HCT116 (cell line): ENCODE data around the gene ATP8A2. TPM values are rescaled to one million over a fixed set of nuclear protein-coding genes. Genes with fewer than 3 reads are reported as not detected.

Source experiments
- ATAC-seq: fragments of 200-7000 bp; cut with Tn5 transposase; 2 replicates; pipeline ENCODE4 v1.9.1; 2020; ENCODE audit warnings: mild to moderate bottlenecking, moderate library complexity
- BruUV-seq: library from RNA; stranded (reverse); fragments of 400-500 nt; replicated peaks from 2 replicates; lab custom pipeline; 2021; lab: Mats Ljungman, UMichigan
- CTCF ChIA-PET: fragments of 300-600 bp; sonication (Branson Sonifier 250); formaldehyde crosslinking; loops from one replicate; lab custom pipeline; 2021; ENCODE audit warnings: antibody characterized with exemption; lab: Charles Lee
- POLR2A ChIA-PET: fragments of 300-600, 350-600 bp; sonication (Branson Sonifier 250); formaldehyde crosslinking; loops from one replicate; lab custom pipeline; 2021; ENCODE audit warnings: antibody characterized with exemption; lab: Charles Lee
- RAD21 ChIA-PET, 2 experiments: fragments of 300-600 bp; sonication (Branson Sonifier 250); formaldehyde crosslinking; loops; one replicate each; lab custom pipeline; 2023; ENCODE audit warnings: low total read pairs in 2 of 2; ENCODE audit not compliant: uncharacterized antibody in 2 of 2, unreplicated experiment in 2 of 2, low non-redundant PET in 1 of 2; lab: Charles Lee
- DNase-seq: peaks from one replicate; pipeline ENCODE4 v3.0.0-alpha.2; 2010; ENCODE audit warnings: low read depth, low spot score
- H2AFZ ChIP-seq: fragments of 200-600 bp; shearing (Covaris generic), sonication (generic); 2 replicates; pipeline ENCODE4 v1.6.1; 2017; ENCODE audit warnings: low read depth, mixed run types, mixed read lengths, antibody characterized with exemption, low read length; ENCODE audit not compliant: poor library complexity, severe bottlenecking
- H3K27ac ChIP-seq: 2 replicates; pipeline ENCODE4 v1.5.1; 2012; ENCODE audit warnings: low read depth, low read length
- H3K27me3 ChIP-seq: fragments of 200-600 bp; sonication (generic); 2 replicates; pipeline ENCODE4 v1.6.1; 2016; ENCODE audit warnings: mixed run types, low read length, mixed read lengths; ENCODE audit not compliant: insufficient read depth
- H3K36me3 ChIP-seq, 2 experiments: fragments of 200-500 bp in 1 of 2; fragments of 200-600 bp in 1 of 2; sonication (Bioruptor generic) in 1 of 2; sonication (generic) in 1 of 2; 2 replicates each; pipeline versions ENCODE4 v1.5.1 to v1.6.1; 2014 to 2016; ENCODE audit warnings: low read length in 2 of 2, inconsistent platforms in 1 of 2, mixed read lengths in 1 of 2, mixed run types in 1 of 2; ENCODE audit not compliant: insufficient read depth in 2 of 2, control insufficient read depth in 1 of 2
- H3K4me1 ChIP-seq, 2 experiments: fragments of 200-600 bp in 1 of 2; sonication (generic) in 1 of 2; 2 replicates each; pipeline versions ENCODE4 v1.5.1 to v1.6.1; 2012 to 2017; ENCODE audit warnings: low read length in 2 of 2, inconsistent platforms in 1 of 2, mild to moderate bottlenecking in 1 of 2, mixed read lengths in 1 of 2, mixed run types in 1 of 2, moderate library complexity in 1 of 2; ENCODE audit not compliant: insufficient read depth in 2 of 2, control insufficient read depth in 1 of 2
- H3K4me2 ChIP-seq: fragments of 200-600 bp; sonication (generic); 2 replicates; pipeline ENCODE4 v1.6.1; 2017; ENCODE audit warnings: mixed run types, low read length, mixed read lengths
- H3K4me3 ChIP-seq, 2 experiments: fragments of 200-600 bp in 1 of 2; sonication (generic) in 1 of 2; replicated peaks in 1 of 2; 2 replicates each; pipeline ENCODE4 v1.5.1; 2011 to 2016; ENCODE audit warnings: low read length in 2 of 2, control low read depth in 1 of 2, low read depth in 1 of 2, mild to moderate bottlenecking in 1 of 2, mixed read lengths in 1 of 2, mixed run types in 1 of 2
- H3K79me2 ChIP-seq: fragments of 200-600 bp; sonication (generic); 2 replicates; pipeline ENCODE4 v1.6.1; 2017; ENCODE audit warnings: mild to moderate bottlenecking, mixed run types, low read length, moderate library complexity, mixed read lengths; ENCODE audit not compliant: insufficient read depth
- H3K9ac ChIP-seq: fragments of 200-600 bp; sonication (generic); 2 replicates; pipeline ENCODE4 v1.6.1; 2016; ENCODE audit warnings: low read length, mixed read lengths
- H3K9me2 ChIP-seq: fragments of 200-600 bp; sonication (generic), shearing (Covaris generic); 2 replicates; pipeline ENCODE4 v1.6.1; 2017; ENCODE audit warnings: mixed run types, mild to moderate bottlenecking, moderate library complexity; ENCODE audit not compliant: insufficient read depth
- H3K9me3 ChIP-seq, 2 experiments: fragments of 200-500 bp in 1 of 2; fragments of 200-600 bp in 1 of 2; sonication (Bioruptor generic) in 1 of 2; sonication (generic) in 1 of 2; 2 replicates each; pipeline ENCODE4 v1.6.1; 2014 to 2017; ENCODE audit warnings: low read length in 2 of 2, mixed read lengths in 2 of 2, inconsistent platforms in 1 of 2, low read depth in 1 of 2, mild to moderate bottlenecking in 1 of 2, mixed run types in 1 of 2, moderate library complexity in 1 of 2; ENCODE audit not compliant: control insufficient read depth in 1 of 2, insufficient read depth in 1 of 2
- H4K20me1 ChIP-seq: fragments of 200-600 bp; sonication (generic), shearing (Covaris generic); 2 replicates; pipeline ENCODE4 v1.6.1; 2017; ENCODE audit warnings: mixed run types, mild to moderate bottlenecking, moderate library complexity; ENCODE audit not compliant: insufficient read depth
- CEBPB ChIP-seq: IDR thresholded peaks from 2 replicates; pipeline ENCODE4 v1.6.1; 2012; ENCODE audit warnings: low read depth
- EGR1 ChIP-seq: IDR thresholded peaks from 2 replicates; pipeline ENCODE4 v1.6.1; 2012; ENCODE audit warnings: low read depth
- EZH2 ChIP-seq: fragments of 200-600 bp; sonication (generic); IDR thresholded peaks from 2 replicates; pipeline ENCODE4 v1.6.1; 2017; ENCODE audit warnings: antibody characterized with exemption, mixed run types
- FOSL1 ChIP-seq: IDR thresholded peaks from 2 replicates; pipeline ENCODE4 v1.6.1; 2012; ENCODE audit warnings: low read depth
- JUND ChIP-seq: IDR thresholded peaks from 2 replicates; pipeline ENCODE4 v1.6.1; 2012
- MAX ChIP-seq: IDR thresholded peaks from 2 replicates; pipeline ENCODE4 v1.6.1; 2012
- POLR2AphosphoS5 ChIP-seq: IDR thresholded peaks from 2 replicates; pipeline ENCODE4 v1.6.1; 2011; ENCODE audit warnings: mild to moderate bottlenecking, low read depth, low read length, moderate library complexity
- RAD21 ChIP-seq: IDR thresholded peaks from 2 replicates; pipeline ENCODE4 v1.6.1; 2012; ENCODE audit warnings: low read depth, mild to moderate bottlenecking
- SRF ChIP-seq: IDR thresholded peaks from 2 replicates; pipeline ENCODE4 v1.6.1; 2012; ENCODE audit warnings: low read depth
- TCF7L2 ChIP-seq: IDR thresholded peaks from 2 replicates; pipeline ENCODE4 v1.7.0; 2011; ENCODE audit warnings: borderline replicate concordance, inconsistent platforms; ENCODE audit not compliant: insufficient read depth, insufficient read length; ENCODE audit errors: extremely low read depth
- YY1 ChIP-seq: IDR thresholded peaks from 2 replicates; pipeline ENCODE4 v1.6.1; 2011; ENCODE audit warnings: low read length, low read depth, moderate library complexity, mild to moderate bottlenecking; ENCODE audit not compliant: insufficient replicate concordance; ENCODE audit errors: extremely low read depth
- ZBTB33 ChIP-seq: IDR thresholded peaks from 2 replicates; pipeline ENCODE4 v1.6.1; 2011; ENCODE audit warnings: mild to moderate bottlenecking, low read length, moderate library complexity; ENCODE audit not compliant: insufficient replicate concordance; ENCODE audit errors: extremely low read depth
- ZFX ChIP-seq: fragments of 450-650 bp; IDR thresholded peaks from 2 replicates; pipeline ENCODE4 v1.6.1; 2017
- intact Hi-C: fragments of 100-400 bp; cut with micrococcal nuclease; formaldehyde crosslinking; loops from 2 replicates; pipeline ENCODE4 v1.10.0; 2022
- total RNA-seq: library from RNA; stranded (reverse); gene quantifications from one replicate; pipeline ENCODE4 v1.2.1, GENCODE V29; 2021; ENCODE audit not compliant: unreplicated experiment

Gene ATP8A2
- total RNA-seq, 1 experiment from 2014 or later: not detected

- TF ChIP-seq TCF7L2 (no peak), EGR1 (no peak), JUND (no peak), EZH2 (no peak), MAX (no peak), YY1 (no peak)
Measured at GRCh38 chr13:26026211-26026610, 654.4 kb downstream of the ATP8A2 start (continued).

GRCh38 chr13:26029581-26030136, 657.9 kb downstream of the ATP8A2 start:
- ATAC-seq: no peak
- H3K79me2 ChIP-seq: no peaks in the 10 kb centered on the region
- no peak overlapping the region for H3K4me2 ChIP-seq
- H3K9ac ChIP-seq: no peak overlapping the region
- no peak for DNase-seq
- H3K9me2 ChIP-seq: no peaks in the 10 kb centered on the region
- no peak for TF ChIP-seq EGR1
- TF ChIP-seq ZFX: no peak
- TF ChIP-seq RAD21: no peak
- no peak for TF ChIP-seq FOSL1
- TF ChIP-seq CEBPB: no peak
- no peak for TF ChIP-seq ZBTB33
- TF ChIP-seq POLR2AphosphoS5: no peak
- TF ChIP-seq SRF: no peak
- TF ChIP-seq, all 23 proteins: peak for 0
- H3K4me1 ChIP-seq: no peaks in the 10 kb centered on the region
- ChIA-PET CTCF (interaction anchor here (1.2 kb wide), 1 partner anchor 8 kb away, joined by 7 read pairs; no protein-coding TSS in a partner anchor), RAD21 (no interaction called here), POLR2A (no interaction called here)
- H3K27me3 ChIP-seq: peaks cover 23% of the 10 kb centered on the region
- H3K9me3 ChIP-seq: no peaks in the 10 kb centered on the region
- no peak overlapping the region for H3K4me3 ChIP-seq
- BruUV-seq: no TSS peak
- H4K20me1 ChIP-seq: no peaks in the 10 kb centered on the region
- H2AFZ ChIP-seq: no peak overlapping the region
- no peaks in the 10 kb centered on the region for H3K36me3 ChIP-seq
- intact Hi-C loops: no loop called here
- no peak overlapping the region for H3K27ac ChIP-seq
